ENCODE data around the gene MIS18A. TPM values are rescaled to one million over a fixed set of nuclear protein-coding genes. Genes with fewer than 3 reads are reported as not detected.

The MIS18A gene
- total and polyA plus RNA-seq, 3 donors from 2014 or later, result 27.8 to 34.4 (median 32.6) TPM

Other genes starting within 250 kb of the MIS18A start
- gene MRAP, start 19.8 kb upstream of the MIS18A start, total RNA-seq, result 1 to 10 TPM; 1.4 to 2.2 TPM
- gene MRAP, start 19.8 kb upstream of the MIS18A start, polyA plus RNA-seq (ENCODE audit: insufficient read depth, low read depth, low replicate concordance), result 4.0 TPM
- 10 to 100 TPM; 38.8 to 41.4 TPM for gene URB1, start 114.0 kb upstream of the MIS18A start, total RNA-seq
- 16.6 TPM for gene URB1, start 114.0 kb upstream of the MIS18A start, polyA plus RNA-seq (ENCODE audit: insufficient read depth, low read depth, low replicate concordance)
- 10 to 100 TPM; 28.4 to 44.2 TPM for gene EVA1C, start 133.7 kb upstream of the MIS18A start, total RNA-seq
- 47.0 TPM for gene EVA1C, start 133.7 kb upstream of the MIS18A start, polyA plus RNA-seq (ENCODE audit: insufficient read depth, low read depth, low replicate concordance)

Measured in testis (tissue), 3 donors.